Hepatocyte (in vitro differentiated cells): ENCODE results near the gene KCNMA1. TPM values are rescaled to one million over a fixed set of nuclear protein-coding genes. Genes with fewer than 3 reads are reported as not detected.

Source experiments
- DNase-seq: peaks from one replicate; pipeline ENCODE4 v3.0.0-alpha.2; 2016; ENCODE audit warnings: low spot score
- H2AFZ ChIP-seq: fragments of 200-600 bp; sonication (generic); 2 replicates; pipeline ENCODE4 v1.6.0; 2016; ENCODE audit warnings: antibody characterized with exemption, mild to moderate bottlenecking
- H3K27ac ChIP-seq: fragments of 200-600 bp; sonication (generic); 2 replicates; pipeline ENCODE4 v1.5.1; 2016; ENCODE audit warnings: mild to moderate bottlenecking
- H3K27me3 ChIP-seq: fragments of 200-600 bp; sonication (generic); 2 replicates; pipeline ENCODE4 v1.6.1; 2016
- H3K36me3 ChIP-seq: fragments of 200-600 bp; sonication (generic); replicated peaks from 2 replicates; pipeline ENCODE4 v1.5.1; 2016; ENCODE audit warnings: low read depth; ENCODE audit not compliant: insufficient read depth
- H3K4me1 ChIP-seq: fragments of 200-600 bp; sonication (generic); 2 replicates; pipeline ENCODE4 v1.5.1; 2016; ENCODE audit warnings: mild to moderate bottlenecking, moderate library complexity; ENCODE audit not compliant: insufficient read depth
- H3K4me2 ChIP-seq: fragments of 200-600 bp; sonication (generic); 2 replicates; pipeline ENCODE4 v1.6.0; 2016
- H3K4me3 ChIP-seq: fragments of 200-600 bp; sonication (generic); 2 replicates; pipeline ENCODE4 v1.5.1; 2016; ENCODE audit warnings: mild to moderate bottlenecking
- H3K79me2 ChIP-seq: fragments of 200-600 bp; sonication (generic); 2 replicates; pipeline ENCODE4 v1.6.0; 2017; ENCODE audit warnings: mild to moderate bottlenecking
- H3K9me2 ChIP-seq: fragments of 200-600 bp; sonication (generic); replicated peaks from 2 replicates; pipeline ENCODE4 v1.6.0; 2017; ENCODE audit warnings: mild to moderate bottlenecking; ENCODE audit not compliant: insufficient read depth
- H3K9me3 ChIP-seq: fragments of 200-600 bp; sonication (generic); 2 replicates; pipeline ENCODE4 v1.5.1; 2016; ENCODE audit warnings: low read depth, mild to moderate bottlenecking
- H4K20me1 ChIP-seq: fragments of 200-600 bp; sonication (generic); 2 replicates; pipeline ENCODE4 v1.6.0; 2016; ENCODE audit warnings: mild to moderate bottlenecking; ENCODE audit not compliant: insufficient read depth, poor library complexity, severe bottlenecking
- EZH2 ChIP-seq: fragments of 200-600 bp; sonication (generic); IDR thresholded peaks from 2 replicates; pipeline ENCODE4 v1.6.1; 2016; ENCODE audit warnings: antibody characterized with exemption, mild to moderate bottlenecking, borderline replicate concordance
- EZH2phosphoT487 ChIP-seq: fragments of 200-600 bp; sonication (generic); IDR thresholded peaks from one replicate; pipeline ENCODE4 v1.6.1; 2018; ENCODE audit warnings: antibody characterized with exemption, mild to moderate bottlenecking, low read depth, moderate library complexity; ENCODE audit not compliant: unreplicated experiment, severe bottlenecking
- WGBS: methylation state at CpG from one replicate; pipeline ENCODE4 v1.1.6; 2016; ENCODE audit warnings: low lambda C conversion rate; ENCODE audit errors: missing lambda C conversion rate; 5-methylcytosine and 5-hydroxymethylcytosine counted together
- polyA plus RNA-seq: library from polyadenylated mRNA; unstranded; fragments of >200 nt; fragmentation: Nextera tagmentation; extraction: Ambion mirVana; gene quantifications from 2 replicates; pipeline ENCODE4 v1.2.1, GENCODE V29; 2016
- total RNA-seq: library from RNA; depleted of rRNA; stranded (reverse); fragments of >200 nt; gene quantifications from 2 replicates; pipeline ENCODE4 v1.2.3, GENCODE V29; 2014
- TF ChIP-seq, protein P1 (sequence below): fragments of 200-600 bp; sonication (generic); IDR thresholded peaks from 2 replicates; pipeline ENCODE4 v1.5.1; 2016; ENCODE audit warnings: antibody characterized with exemption, mild to moderate bottlenecking; ENCODE audit not compliant: poor library complexity

KCNMA1 gene
- total and polyA plus RNA-seq, 2 experiments from 2014 or later = 42.6 to 73.3 TPM

DNA sequence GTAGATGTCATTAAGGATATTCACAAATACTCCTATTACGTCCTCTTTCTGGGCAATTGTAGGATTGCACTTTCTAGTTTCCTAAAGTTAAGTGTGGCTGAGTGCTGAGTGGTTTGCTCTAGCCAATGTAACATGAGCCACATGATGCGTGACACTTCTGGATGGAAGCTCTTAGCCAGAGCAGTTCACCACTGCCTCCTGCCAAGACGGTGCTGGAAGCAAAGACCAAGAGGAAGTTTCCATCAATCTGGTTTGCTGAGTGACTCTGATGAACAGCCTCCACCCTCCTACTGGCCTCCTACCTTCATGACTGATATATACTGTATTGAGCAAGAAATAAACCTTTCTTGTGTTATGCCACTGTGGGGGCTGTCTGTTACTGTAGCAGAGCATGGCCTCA, 318.1 kb downstream of the KCNMA1 start:
- Histone ChIP-seq H3K79me2 (no peaks in the 10 kb centered on the region), H3K4me2 (no peak overlapping the region), H3K36me3 (no peaks in the 10 kb centered on the region), H2AFZ (no peak overlapping the region), H3K27ac (no peak overlapping the region), H3K27me3 (no peaks in the 10 kb centered on the region), H3K4me3 (no peak overlapping the region), H3K4me1 (peaks cover 13% of the 10 kb centered on the region), H4K20me1 (no peaks in the 10 kb centered on the region), H3K9me3 (no peaks in the 10 kb centered on the region), H3K9me2 (no peaks in the 10 kb centered on the region)
- no peak for DNase-seq
- no peak for TF ChIP-seq EZH2
- no peak for TF ChIP-seq EZH2phosphoT487
- TF ChIP-seq, protein P1, sequence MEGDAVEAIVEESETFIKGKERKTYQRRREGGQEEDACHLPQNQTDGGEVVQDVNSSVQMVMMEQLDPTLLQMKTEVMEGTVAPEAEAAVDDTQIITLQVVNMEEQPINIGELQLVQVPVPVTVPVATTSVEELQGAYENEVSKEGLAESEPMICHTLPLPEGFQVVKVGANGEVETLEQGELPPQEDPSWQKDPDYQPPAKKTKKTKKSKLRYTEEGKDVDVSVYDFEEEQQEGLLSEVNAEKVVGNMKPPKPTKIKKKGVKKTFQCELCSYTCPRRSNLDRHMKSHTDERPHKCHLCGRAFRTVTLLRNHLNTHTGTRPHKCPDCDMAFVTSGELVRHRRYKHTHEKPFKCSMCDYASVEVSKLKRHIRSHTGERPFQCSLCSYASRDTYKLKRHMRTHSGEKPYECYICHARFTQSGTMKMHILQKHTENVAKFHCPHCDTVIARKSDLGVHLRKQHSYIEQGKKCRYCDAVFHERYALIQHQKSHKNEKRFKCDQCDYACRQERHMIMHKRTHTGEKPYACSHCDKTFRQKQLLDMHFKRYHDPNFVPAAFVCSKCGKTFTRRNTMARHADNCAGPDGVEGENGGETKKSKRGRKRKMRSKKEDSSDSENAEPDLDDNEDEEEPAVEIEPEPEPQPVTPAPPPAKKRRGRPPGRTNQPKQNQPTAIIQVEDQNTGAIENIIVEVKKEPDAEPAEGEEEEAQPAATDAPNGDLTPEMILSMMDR = no peak
- 85% methylated on average over 3 of the region's 3 CpGs for WGBS

DNA sequence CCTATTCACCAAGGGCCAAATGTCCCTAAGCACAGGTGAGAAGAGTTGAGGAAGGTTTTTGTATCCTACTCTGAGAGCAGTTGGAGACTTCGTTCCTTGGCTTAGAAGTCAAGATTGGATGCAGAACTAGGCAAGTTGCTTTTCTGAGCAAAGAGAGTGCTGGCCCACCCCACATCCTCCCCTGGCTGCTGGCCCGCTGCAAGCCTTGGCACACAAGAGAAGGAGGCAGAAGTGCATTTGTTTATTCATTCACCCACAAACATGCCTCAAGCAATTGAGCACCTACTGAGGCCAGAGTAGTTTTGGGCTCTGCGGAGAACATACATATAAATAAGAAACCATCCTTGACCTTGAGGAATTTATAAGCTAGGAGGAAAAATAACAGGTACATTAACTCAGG, 318.9 kb downstream of the KCNMA1 start:
- Histone ChIP-seq H3K79me2 (no peaks in the 10 kb centered on the region), H3K4me3 (no peak overlapping the region), H3K27ac (no peak overlapping the region), H4K20me1 (no peaks in the 10 kb centered on the region), H2AFZ (no peak overlapping the region), H3K9me2 (no peaks in the 10 kb centered on the region), H3K27me3 (no peaks in the 10 kb centered on the region), H3K4me2 (no peak overlapping the region), H3K4me1 (peaks cover 13% of the 10 kb centered on the region), H3K36me3 (no peaks in the 10 kb centered on the region), H3K9me3 (no peaks in the 10 kb centered on the region)
- 86% methylated on average over 3 of the region's 3 CpGs for WGBS
- no peak for DNase-seq
- TF ChIP-seq EZH2phosphoT487 (no peak), EZH2 (no peak)
- TF ChIP-seq, protein P1 = no peak

DNA sequence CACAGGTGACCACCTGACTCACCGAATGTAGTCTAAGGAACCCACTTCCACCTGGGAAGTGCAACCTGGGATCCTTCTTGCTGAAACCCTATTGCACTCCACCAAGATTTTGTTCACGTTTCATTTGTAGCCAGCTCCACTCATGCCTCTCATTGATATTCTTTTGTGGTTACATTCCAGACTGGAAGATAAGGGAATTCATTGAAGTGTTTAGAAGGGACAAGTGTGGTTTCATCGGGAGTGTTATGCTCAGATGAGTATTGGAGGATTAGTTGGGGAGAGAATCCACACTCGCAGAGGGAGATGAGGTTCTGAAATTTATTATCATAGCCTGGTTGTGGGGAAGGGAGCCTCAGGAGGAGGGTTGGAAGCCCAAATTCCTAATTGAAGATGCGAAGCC, 320.4 kb downstream of the KCNMA1 start:
- TF ChIP-seq EZH2 (no peak), EZH2phosphoT487 (no peak)
- DNase-seq = no peak
- H3K27me3 ChIP-seq = no peaks in the 10 kb centered on the region
- no peak overlapping the region for H3K4me2 ChIP-seq
- H3K4me1 ChIP-seq = peaks cover 13% of the 10 kb centered on the region
- no peaks in the 10 kb centered on the region for H3K36me3 ChIP-seq
- H4K20me1 ChIP-seq = no peaks in the 10 kb centered on the region
- H2AFZ ChIP-seq = no peak overlapping the region
- no peak overlapping the region for H3K4me3 ChIP-seq
- no peaks in the 10 kb centered on the region for H3K79me2 ChIP-seq
- H3K9me2 ChIP-seq = no peaks in the 10 kb centered on the region
- no peaks in the 10 kb centered on the region for H3K9me3 ChIP-seq
- H3K27ac ChIP-seq = no peak overlapping the region
- WGBS = 65% methylated on average over 5 of the region's 5 CpGs

DNA sequence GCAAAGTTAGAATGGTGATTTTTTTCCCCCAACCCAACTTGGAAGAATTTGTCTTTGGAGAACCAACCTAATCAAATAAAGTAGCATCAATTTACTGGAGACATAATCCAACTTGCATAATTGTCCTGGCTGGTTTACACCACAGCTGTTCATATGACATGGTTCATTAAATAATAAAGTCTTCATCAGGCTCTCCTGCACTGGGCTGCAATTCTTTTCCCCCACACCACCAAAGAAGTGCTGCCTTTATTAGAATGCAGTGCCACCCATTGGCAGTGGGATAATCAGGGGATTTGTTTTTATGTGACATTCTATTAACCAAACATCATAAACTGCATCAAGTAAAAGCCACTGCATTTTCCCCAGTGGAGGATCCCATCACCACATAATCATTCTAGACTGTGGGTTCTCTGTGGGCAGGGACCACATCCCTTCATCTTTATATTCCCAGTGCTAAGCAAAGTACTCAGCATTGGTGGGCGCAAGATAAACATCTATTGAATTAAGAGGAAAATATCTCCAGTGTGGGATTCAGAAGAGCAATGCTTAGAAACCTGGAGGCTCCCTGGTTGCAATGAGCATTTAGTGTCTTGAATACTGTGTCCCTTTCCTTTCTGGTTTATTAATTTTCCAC, 322.0 kb downstream of the KCNMA1 start:
- Histone ChIP-seq H4K20me1 (no peaks in the 10 kb centered on the region), H3K4me2 (no peak overlapping the region), H3K4me3 (no peak overlapping the region), H3K27ac (no peak overlapping the region), H3K9me3 (no peaks in the 10 kb centered on the region), H3K9me2 (no peaks in the 10 kb centered on the region), H3K4me1 (peaks cover 9% of the 10 kb centered on the region), H2AFZ (no peak overlapping the region), H3K79me2 (no peaks in the 10 kb centered on the region), H3K27me3 (no peaks in the 10 kb centered on the region), H3K36me3 (no peaks in the 10 kb centered on the region)
- 88% methylated on average over 1 of the region's 1 CpG for WGBS
- TF ChIP-seq, protein P1 = no peak
- TF ChIP-seq EZH2 (no peak), EZH2phosphoT487 (no peak)
- DNase-seq = no peak
